Measurements from ENCODE around the gene APOD.
"Not testable (repeated sequence)": the region's sequence is repeated elsewhere in the genome, so short reads cannot be mapped to it uniquely, and the experiment has no call there.

The APOD gene

DNA sequence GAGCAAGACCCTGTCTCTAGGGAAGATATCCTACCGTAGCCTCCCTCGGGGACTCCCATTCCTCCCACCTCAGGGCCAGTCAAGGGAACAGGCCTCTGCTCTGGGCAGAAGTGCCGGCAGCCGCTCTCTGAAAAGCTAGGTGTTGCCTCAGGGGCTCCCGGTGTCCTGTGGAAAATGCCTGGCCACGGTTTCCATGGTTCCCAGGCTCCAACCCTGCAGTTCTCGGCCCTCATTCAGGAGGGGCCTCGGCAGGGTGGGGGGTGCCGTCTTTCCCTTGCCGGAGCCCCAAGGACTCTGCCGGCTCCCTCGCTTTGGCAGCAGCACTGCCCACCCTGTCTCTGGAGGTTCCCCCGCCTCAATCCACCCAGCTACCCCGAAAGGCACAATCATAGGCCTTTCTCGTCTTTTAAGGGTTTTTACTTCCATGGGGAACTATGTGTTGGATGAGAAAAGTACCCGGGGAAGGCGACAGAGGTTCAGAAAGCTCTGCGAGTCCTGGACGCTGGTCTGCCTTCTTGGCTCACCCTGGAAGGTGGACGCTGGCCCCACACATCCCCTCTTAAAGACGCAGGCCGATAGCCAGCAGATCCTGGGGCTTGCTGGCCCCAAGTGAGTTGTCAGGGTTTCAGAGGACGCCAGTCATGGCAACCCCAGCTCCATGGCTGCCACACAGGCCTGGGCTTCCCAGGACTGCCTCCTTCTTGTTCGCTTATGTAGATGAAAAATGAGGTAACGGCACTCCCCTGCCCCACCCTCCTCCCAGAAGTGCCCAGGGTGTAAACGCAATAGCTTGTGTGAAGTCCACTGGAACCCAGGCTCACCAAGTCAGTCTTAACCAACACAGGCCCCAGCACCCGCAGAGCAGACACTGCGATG, 34.3 kb upstream of the APOD start:
- not testable (repeated sequence) for DNase-seq (ENCODE audit: low read depth in 1 of 2, low spot score in 1 of 2)

DNA sequence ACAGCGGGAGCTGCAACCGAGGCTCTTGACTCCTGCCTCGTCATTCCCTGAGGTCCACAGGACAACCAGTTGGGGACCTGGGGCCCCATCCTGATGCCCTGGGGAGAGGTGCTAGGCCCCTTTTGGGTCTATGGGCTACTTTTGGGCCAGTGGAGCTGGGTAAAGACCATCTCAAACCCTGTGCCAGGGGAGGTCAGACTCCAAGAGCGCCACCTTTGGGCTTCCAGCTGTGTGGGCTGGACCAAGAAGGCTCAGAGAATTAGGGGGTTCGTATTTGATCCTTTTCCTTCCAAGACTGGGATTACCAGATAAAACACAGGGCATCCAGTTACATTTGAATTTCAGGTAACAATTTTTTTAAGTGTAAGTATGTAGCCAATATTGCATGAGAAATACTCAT, 33.4 kb upstream of the APOD start:
- not testable (repeated sequence) for DNase-seq (ENCODE audit: low read depth in 1 of 2, low spot score in 1 of 2)

DNA sequence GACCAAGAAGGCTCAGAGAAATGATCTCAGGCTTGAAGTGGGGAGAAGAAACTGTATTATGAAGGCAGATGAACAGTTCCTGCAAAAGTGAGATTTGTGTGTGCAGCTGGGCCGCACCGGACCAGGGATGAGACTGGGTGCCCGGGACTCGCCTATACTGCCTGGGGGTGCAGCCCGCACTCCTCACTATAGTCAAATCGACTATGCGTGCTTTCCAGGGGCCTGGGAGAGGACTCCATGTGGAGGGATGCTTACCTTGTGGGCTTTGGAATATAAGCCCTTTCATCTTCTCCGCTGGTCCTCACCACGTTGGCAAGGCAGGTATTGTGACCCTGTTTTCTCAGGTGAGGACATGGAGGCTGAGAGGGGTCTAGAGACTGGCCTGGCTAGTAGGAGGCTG, 32.9 kb upstream of the APOD start:
- no peak for DNase-seq (ENCODE audit: low read depth in 1 of 2, low spot score in 1 of 2)

DNA sequence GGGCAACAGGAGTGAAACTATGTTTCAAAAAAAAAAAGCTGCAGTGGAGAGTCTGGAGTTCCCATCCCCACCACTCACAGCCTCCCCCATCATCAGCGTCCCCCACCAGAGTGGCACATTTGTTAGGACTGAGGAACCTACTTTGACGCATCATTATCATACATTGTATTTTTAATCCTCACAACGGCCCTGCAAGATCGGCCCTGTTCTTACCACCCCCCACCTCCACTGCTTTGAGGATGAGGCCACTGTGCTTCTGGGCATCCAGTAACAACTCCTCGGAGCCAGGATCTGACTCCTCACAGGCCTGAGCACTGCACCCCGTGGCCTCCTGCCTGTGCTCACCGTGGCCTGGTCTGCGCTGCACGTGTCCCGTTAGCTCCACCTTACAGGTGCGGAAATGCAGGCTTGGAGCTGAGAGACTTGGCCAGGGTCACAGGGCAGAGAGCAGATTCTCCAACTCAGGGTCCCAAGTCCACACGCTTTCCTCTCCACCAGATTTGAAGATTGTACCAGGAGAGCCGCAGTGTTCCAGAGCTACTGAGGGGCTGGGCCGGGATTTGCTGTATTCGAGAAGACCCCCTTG, 32.3 kb upstream of the APOD start:
- DNase-seq (ENCODE audit: low read depth in 1 of 2, low spot score in 1 of 2): not testable (repeated sequence)

DNA sequence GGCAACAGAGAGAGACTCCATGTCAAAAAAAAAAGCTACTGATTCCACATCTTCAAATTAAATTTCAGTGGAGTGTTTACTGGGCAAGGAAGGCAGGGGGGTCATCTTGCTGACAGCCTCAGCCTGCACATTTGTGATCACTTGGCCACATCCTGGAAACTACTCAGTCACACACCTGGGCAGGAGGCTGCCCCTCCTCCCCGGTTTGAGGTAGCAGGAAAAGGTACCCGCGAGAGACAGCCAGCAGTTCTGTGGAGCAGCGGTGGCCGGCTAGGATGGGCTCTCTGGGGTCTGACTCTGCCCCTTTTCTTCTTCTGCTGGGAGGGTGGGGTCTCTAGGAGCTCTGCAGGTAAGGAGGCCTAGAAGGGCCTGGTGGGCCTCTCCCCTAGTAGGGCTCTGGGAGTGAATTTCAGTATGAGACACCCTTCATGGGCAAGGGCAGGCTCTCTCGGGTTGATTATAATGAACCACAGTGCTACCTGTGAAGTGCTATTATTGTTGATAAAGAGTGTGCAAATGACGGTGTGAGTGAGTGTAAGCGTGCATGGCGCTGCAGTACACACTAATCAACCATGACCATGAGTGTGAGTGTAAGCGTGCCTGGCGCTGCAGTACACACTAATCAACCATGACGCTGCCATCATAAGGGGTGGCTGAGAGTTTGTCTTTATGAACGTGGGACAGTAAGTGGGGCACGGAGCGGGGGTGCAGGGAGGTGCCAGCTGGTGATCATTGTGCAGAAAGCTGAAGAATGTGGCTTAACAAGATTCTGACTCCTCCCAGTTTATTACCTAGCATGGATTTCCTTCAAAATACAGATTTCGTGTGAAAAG, 31.1 kb upstream of the APOD start:
- not testable (repeated sequence) for DNase-seq (ENCODE audit: low read depth in 1 of 2, low spot score in 1 of 2)

DNA sequence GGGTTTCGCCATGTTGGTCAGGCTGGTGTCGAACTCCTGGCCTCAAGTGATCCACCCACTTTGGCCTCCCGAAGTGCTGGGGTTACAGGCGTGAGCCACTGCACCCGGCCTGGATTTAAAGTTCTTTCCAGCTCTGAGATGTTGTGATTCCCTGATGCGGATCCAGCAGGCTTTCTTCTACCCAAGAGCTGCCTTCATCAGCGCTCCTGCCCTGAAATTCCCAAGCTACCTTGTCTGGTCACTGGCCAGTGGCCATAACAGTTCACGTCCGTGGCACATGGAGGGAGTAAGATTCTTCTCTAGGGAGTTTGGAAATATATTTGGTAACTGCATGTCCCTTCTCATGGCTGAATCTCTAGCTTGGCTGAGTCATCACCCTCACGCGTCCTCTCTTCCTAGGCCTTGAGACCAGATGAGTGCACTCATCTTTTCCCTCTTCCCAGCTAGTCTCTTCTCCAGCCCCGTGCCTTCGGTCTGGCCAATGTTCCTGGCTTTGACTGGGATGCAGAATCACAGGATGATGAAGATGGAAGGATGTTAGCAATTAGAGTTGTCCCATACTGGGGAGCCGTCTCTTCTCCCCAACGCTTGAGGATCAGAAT, 29.8 kb upstream of the APOD start:
- no peak for DNase-seq (ENCODE audit: low read depth in 1 of 2, low spot score in 1 of 2)

DNA sequence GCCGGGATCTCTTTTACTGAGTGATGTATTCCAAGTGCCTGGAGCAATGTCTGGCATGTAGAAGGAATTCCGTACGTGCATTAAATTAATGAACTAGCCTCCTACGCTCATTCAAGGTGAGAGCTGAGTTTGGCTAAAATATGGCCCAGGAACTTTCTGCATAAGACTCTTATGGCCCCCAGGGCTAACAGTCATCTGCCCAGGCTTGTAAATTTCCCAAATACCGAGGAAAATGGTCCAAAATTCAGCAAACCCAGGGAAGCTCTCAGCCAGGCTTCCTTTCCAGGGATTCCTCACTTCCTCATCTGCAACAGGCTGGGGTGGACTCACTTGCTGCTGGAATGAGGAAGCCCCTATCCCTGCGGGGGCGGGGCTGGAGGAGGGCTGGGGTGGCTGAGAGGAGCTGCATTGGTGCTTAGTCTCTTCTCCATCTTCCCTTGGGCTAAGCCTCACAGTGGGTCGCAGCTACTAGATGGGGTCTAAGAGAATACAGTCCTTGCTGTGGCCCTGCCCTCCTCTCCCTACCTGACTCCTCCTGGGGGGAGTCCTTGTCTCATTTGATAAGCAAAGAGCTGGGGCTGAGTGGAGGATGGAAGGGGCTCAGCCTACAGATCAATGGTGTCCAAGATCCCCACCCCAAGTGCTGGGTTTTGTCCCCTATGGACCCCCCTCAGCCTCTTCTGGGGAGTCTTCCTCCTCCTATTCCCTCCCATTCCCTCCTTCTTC, 28.5 kb upstream of the APOD start:
- no peak for DNase-seq (ENCODE audit: low read depth in 1 of 2, low spot score in 1 of 2)

DNA sequence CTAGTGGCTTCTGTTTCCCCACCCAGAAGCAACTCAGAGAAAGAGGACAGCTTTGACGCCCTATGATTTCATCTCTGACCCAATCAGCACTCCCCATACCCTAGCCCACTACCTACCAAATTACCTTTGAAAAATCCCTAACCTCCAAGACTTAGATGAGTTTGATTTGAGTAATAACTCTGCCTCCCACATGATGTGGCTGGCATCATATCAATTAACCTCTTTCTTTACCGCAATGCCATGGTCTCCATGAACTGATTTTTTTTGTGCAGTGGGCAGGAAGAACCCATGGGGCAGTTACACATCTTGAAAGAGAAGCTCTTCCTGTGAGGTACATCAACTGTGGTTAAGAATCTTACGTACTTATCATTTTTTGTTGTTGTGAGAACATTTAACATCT, 25.5 kb upstream of the APOD start:
- no peak for DNase-seq (ENCODE audit: low read depth in 1 of 2, low spot score in 1 of 2)

DNA sequence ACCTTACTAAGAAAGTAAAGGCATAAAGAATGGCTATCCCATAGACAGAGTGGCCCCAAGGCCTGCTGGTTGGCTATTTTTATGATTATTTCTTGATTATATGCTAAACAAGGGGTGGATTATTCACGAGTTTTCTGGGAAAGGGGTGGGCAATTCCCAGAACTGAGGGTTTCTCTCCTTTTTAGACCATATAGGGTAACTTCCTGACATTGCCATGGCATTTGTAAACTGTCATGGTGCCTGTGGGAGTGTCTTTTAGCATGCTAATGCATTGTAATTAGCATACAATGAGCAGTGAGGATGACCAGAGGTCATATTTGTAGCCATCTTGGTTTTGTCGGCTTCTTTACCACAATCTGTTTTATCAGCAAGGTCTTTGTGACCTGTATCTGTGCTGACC, 18.0 kb upstream of the APOD start:
- DNase-seq (ENCODE audit: low read depth in 1 of 2, low spot score in 1 of 2): not testable (repeated sequence)

DNA sequence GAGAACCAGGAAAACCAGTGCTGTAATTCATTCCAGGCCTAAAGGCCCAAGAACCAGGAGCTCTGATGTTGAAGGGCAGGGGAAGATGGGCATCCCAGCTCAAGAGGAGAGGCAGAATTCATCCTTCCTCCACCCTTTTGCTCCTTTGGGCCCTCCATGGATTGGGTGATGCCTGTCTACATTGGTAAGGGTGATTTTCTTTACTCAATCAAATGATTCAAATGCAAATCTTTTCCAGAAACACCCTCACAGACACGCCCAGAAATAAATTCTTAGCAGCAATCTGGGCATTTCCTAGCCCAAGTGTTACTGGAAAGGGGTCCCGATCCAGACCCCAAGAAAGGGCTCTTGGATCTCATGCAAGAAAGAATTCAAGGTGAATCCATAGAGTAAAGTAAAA, 17.6 kb upstream of the APOD start:
- DNase-seq (ENCODE audit: low read depth in 1 of 2, low spot score in 1 of 2): no peak

DNA sequence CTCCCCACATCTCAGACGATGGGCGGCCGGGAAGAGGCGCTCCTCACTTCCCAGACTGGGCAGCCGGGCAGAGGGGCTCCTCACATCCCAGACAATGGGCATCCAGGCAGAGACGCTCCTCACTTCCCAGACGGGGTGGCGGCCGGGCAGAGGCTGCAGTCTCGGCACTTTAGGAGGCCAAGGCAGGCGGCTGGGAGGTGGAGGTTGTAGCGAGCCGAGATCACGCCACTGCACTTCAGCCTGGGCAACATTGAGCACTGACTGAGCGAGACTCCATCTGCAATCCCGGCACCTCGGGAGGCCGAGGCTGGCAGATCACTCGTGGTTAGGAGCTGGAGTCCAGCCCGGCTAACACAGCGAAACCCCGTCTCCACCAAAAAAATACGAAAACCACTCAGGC, 16.2 kb upstream of the APOD start:
- not testable (repeated sequence) for DNase-seq (ENCODE audit: low read depth in 1 of 2, low spot score in 1 of 2)

DNA sequence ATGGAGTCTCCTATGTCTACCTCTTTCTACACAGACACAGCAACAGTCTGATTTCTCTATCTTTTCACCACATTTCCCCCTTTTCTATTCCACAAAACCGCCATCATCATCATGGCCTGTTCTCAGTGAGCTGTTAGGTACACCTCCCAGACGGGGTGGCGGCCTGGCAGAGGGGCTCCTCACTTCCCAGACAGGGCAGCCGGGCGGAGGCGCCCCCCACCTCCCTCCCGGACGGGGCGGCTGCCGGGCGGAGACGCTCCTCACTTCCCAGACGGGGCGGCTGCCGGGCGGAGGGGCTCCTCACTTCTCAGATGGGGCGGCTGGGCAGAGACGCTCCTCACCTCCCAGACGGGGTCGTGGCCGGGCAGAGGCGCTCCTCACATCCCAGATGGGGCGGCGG, 15.8 kb upstream of the APOD start:
- DNase-seq (ENCODE audit: low read depth in 1 of 2, low spot score in 1 of 2): not testable (repeated sequence)

DNA sequence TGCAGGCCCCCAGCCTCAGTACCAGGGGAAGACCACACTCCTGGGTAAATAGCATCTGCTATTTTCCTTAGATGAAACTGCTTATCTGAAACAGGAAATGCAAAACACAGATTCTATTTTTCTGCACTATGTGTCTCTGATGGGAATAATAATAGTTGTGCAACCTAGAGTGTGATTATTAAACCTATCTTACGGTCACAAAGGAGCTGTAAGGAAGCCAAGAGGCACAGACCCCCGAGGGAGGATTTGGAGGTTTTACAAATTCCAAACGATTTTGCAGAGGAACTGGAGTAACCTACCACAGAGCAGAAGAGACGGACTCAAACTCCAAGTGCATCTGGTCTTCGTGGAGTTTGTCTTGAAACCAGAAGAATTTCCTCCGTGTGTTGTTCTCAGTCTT, 14.1 kb upstream of the APOD start:
- no peak for DNase-seq (ENCODE audit: low read depth in 1 of 2, low spot score in 1 of 2)

DNA sequence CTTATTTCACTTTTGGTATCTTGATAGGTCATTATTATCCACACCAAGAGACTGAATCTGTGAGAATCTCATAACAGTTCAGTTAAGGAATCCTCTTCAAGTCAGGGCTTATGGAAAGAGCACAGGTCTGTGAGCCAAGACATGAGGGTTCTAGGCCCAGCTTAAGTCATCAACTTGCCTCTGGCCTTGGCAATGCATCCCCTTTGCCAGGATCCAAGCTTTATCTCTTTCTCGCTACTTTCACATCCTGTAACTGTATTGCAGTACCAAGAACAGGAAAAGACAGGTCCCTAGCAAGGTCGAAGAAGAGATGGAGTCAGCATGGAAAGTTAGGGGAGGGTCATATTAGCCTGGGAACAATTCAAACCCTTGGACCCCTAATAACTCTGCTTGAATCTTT, 13.5 kb upstream of the APOD start:
- DNase-seq (ENCODE audit: low read depth in 1 of 2, low spot score in 1 of 2): no peak

DNA sequence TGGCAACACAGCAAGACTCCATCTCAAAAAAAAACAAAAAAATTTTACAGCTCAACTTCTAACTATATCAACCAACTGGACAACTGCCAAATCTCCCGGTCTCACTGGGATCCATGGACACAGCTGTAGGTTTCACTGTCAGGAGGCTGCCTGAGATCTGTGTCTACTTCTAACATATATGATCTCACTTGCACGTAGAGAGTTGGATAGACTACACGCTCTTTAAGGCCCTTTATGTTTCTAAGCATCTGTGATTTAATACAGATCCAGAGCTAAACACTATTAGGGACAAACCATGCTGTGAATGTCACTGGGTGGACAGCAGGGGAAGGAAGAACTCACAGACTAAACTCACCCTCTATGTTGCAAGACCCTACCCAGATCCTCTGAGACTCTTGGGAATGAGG, 13.0 kb upstream of the APOD start:
- DNase-seq (ENCODE audit: low read depth in 1 of 2, low spot score in 1 of 2): no peak

DNA sequence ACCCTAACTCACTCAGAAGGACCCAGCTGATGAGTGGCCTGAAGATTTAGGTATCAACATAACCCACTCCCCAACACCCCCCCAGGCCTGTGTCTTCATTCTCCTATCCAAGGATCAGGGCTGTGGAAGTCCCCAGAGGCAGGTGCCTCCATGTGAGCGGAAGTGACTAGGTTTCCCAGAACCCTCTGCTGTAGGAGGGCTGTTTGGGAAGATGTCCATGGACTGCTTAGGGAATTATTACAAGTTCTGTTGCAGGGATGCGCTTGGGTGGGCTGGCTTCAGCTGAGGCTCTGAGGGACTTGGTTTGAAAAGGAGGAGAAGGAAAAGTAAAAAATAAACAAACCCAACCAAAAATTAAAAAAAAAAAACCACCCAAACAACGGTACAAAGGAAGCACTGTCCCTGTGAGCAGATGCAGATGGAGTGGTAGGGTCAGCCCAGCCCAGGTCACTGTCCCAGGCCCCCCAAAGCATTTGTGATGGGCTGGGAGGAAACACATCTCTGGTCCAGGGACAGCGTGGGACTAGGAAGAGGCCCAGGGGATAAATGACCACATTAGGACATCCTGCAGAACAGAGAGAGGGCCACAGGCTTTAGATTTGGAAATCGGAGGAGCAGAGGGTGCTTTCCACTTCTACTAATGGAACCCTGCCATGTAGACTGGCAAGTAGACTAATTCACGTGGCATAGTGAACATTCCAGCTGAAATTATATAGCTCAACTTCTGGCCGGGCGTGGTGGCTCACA, 12.2 kb upstream of the APOD start:
- DNase-seq (ENCODE audit: low read depth in 1 of 2, low spot score in 1 of 2): no peak

DNA sequence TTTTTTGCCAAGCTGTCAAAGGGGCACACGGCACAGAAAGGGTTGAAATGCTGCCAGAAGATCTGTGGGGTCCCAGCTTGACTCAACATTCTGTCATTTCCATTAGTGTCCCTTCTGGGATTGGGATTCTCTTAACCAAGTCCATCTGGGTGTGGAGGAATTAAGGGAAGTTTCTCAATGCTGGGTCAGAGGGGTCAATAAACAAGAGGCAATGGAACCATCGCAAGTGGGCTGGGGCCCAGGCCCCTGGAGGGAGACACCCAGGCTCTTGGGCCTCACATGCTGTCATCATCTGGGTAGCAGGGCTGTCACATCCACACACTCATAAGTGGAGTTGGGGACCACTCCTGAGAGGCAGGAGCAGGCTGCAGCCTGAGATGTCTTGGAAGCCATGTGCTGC, 8.1 kb upstream of the APOD start:
- DNase-seq (ENCODE audit: low read depth in 1 of 2, low spot score in 1 of 2): no peak

DNA sequence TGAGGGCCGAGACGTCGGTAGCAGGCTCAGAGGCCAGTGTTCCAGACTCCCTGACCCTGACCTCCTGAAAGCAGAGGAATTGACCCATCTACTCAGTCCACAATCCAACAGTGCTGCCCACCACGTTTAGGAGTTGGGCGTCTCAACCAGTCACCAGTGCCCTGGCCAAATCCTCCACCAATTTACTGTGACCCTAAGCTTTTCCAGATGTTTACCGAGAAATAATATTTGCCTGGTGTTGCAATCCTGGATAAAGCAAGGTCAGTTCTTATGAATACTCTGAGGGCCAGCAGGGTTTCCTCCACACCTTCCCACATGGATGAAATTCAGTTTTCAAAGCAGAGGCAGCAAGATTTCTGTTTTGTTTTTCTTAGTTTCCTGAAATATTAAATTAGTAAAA, 7.5 kb upstream of the APOD start:
- no peak for DNase-seq (ENCODE audit: low read depth in 1 of 2, low spot score in 1 of 2)

DNA sequence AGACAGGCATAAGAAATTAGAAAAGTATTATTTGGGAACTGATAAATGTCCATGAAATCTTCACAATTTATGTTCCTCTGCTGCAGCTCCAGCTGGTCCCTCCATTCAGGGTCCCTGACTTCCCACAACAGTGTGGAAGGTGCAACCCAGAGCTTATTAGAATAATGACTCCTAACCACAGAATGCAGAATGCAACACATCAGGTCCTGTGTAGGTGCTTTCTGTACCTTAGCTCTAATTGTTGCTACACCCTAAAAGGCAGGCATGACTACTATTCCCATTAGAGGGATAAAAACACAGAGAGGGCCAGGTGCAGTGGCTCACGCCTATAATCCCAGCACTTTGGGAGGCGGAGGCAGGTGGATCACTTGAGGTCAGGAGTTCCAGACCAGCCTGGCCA, 6.6 kb upstream of the APOD start:
- not testable (repeated sequence) for DNase-seq (ENCODE audit: low read depth in 1 of 2, low spot score in 1 of 2)

DNA sequence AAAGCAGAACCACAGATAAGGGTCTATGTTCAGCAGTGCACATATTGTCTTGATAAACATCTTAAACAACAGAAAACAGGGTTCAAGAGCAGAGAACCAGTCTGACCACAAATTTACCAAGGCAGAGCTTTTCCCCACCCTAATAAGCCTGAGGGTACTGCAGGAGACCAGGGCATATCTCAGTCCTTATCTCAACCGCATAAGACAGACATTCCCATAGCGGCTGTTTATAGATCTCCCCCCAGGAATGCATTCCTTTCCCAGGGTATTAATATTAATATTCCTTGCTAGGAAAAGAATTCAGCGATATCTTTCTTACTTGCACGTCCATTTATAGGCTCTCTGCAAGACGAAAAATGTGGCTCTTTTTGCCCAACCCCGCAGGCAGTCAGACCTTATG, 6.1 kb upstream of the APOD start:
- DNase-seq (ENCODE audit: low read depth in 1 of 2, low spot score in 1 of 2): not testable (repeated sequence)

Measured in stimulated activated CD4-positive, alpha-beta T cell treated with anti-CD3 and anti-CD28 coated beads, Interleukin-15, amount 100 ng/mL, for 1 hour (primary cell).